Retinal pigment epithelial cell (primary cell): ENCODE results near the gene FZD10.

Experiments used
- DNase-seq: peaks from one replicate; pipeline ENCODE4 v3.0.0-alpha.2; 2010; ENCODE audit warnings: low read depth
- H3K4me3 ChIP-seq: 2 replicates; pipeline ENCODE4 v1.5.1; 2011; ENCODE audit warnings: mild to moderate bottlenecking, low read length, control low read depth, moderate library complexity
- CTCF ChIP-seq: conservative IDR thresholded peaks from 2 replicates; pipeline ENCODE4 v1.5.1; 2011; ENCODE audit warnings: low read depth, low read length, control low read depth, inconsistent platforms

Gene FZD10

GRCh38 chr12:130179191-130179590 is 16.9 kb downstream of the FZD10 start:
- DNase-seq: no peak
- no peak overlapping the region for H3K4me3 ChIP-seq
- TF ChIP-seq CTCF: no peak

- no peak overlapping the region for H3K4me3 ChIP-seq
Measured at GRCh38 chr12:130179621-130180020, 17.4 kb downstream of the FZD10 start.

GRCh38 chr12:130181211-130181610 is 18.9 kb downstream of the FZD10 start:
- TF ChIP-seq CTCF: no peak
- no peak for DNase-seq
- H3K4me3 ChIP-seq: no peak overlapping the region

More at GRCh38 chr12:130179621-130180020, 17.4 kb downstream of the FZD10 start:
- no peak for TF ChIP-seq CTCF
- no peak for DNase-seq

GRCh38 chr12:130183585-130184370 is 21.5 kb downstream of the FZD10 start:
- DNase-seq: no peak
- TF ChIP-seq CTCF: no peak
- H3K4me3 ChIP-seq: no peak overlapping the region

GRCh38 chr12:130184404-130185090 is 22.3 kb downstream of the FZD10 start:
- DNase-seq: no peak

GRCh38 chr12:130185455-130186391 is 23.5 kb downstream of the FZD10 start:
- no peak for DNase-seq
- no peak for TF ChIP-seq CTCF
- H3K4me3 ChIP-seq: no peak overlapping the region

More at GRCh38 chr12:130184404-130185090, 22.3 kb downstream of the FZD10 start:
- no peak for TF ChIP-seq CTCF
- H3K4me3 ChIP-seq: no peak overlapping the region
